HG02610 (cell line): ENCODE measurements around the gene NBPF9.
"Not testable (repeated sequence)": the region's sequence is repeated elsewhere in the genome, so short reads cannot be mapped to it uniquely, and the experiment has no call there.

ENCODE experiments used
- ATAC-seq: cut with Tn5 transposase; IDR thresholded peaks from one replicate; pipeline ENCODE4 v1.9.1; 2021; ENCODE audit warnings: mild to moderate bottlenecking, moderate library complexity; ENCODE audit not compliant: unreplicated experiment

Gene NBPF9

DNA sequence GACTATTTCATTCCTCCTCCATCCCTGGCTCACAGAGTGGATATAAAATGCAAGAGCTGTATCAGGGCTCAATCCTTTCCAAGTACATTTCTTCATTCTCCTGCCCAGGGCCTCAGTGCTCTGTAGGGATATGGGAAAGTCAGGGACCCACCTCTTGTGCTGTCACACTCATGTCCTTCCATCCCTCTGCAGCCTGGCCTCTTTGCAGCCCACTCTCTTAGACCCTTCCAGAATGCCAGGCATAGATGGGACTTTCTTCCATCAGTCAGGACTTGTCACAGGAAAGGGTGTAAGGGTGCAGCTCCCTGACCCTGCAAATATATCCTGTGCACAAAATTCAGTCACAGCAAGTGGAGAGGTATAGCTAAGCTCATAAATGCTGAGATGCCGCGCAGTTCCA, 86.7 kb downstream of the NBPF9 start:
- not testable (repeated sequence) for ATAC-seq

DNA sequence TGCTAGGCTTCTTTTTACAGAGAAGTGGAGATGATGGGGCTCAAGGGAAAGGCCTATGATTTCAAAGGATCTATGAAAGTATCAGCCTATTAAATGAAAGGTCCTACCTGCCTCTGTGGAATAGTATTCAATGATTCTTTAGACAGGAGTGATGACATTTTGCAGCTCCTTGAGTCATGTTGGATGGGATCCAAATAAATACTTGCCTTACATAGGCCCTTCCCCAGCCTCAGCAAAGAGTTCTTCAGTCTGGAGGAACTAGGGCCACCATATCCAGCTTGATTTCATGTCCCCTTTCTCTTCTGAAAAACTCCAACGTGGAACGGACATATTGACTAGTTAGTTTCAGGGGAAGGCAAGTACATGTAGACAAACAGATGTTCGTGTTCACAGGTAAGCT, 87.8 kb downstream of the NBPF9 start:
- not testable (repeated sequence) for ATAC-seq

DNA sequence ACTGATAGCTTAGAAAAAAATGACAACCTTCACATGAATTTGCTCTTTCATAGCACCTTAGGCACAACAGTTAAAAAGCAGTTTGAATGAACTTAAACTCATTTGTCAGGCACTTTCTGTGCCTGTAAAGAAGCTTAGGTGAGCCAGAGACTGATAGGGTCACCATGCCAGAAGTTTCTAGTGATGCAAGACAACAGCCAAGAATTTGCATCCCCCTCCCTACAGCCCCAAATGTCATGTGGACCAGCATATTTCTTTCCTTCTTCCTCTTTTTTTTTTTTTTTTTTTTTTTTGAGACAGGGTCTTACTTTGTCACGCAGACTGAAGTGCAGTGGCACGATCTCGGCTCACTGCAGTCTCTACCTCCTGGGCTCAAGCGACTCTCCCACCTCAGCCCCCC, 89.8 kb downstream of the NBPF9 start:
- ATAC-seq, result not testable (repeated sequence)

- not testable (repeated sequence) for ATAC-seq
These were observed 90.8 kb downstream of the NBPF9 start for GRCh38 chr1:149012599-149012998.

GRCh38 chr1:149009761-149010160, 93.6 kb downstream of the NBPF9 start:
- ATAC-seq, result not testable (repeated sequence)

DNA sequence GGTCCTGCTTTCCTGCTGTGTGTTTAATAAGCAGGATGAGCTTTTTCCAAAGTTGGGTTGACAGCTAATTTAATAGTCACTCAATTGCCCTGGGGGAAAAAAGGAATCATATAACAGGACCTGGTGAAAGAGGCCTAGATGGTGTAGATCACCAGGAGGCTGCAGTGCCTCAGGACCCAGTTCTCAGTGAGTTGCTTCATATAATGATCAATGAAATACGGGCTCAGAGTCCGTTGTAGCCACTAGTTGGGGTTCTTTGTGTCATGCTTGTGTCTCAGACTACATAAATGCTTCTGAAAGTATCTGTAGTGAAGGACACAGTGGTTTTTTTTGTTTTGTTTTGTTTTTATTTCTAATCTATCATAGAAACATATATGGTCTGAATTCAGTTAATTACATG, 94.6 kb downstream of the NBPF9 start:
- ATAC-seq, result not testable (repeated sequence)

- ATAC-seq, result not testable (repeated sequence)
These were observed 95.0 kb downstream of the NBPF9 start for GRCh38 chr1:149008326-149008725.
